ENCODE results near the gene CSRP2.

The CSRP2 gene

DNA sequence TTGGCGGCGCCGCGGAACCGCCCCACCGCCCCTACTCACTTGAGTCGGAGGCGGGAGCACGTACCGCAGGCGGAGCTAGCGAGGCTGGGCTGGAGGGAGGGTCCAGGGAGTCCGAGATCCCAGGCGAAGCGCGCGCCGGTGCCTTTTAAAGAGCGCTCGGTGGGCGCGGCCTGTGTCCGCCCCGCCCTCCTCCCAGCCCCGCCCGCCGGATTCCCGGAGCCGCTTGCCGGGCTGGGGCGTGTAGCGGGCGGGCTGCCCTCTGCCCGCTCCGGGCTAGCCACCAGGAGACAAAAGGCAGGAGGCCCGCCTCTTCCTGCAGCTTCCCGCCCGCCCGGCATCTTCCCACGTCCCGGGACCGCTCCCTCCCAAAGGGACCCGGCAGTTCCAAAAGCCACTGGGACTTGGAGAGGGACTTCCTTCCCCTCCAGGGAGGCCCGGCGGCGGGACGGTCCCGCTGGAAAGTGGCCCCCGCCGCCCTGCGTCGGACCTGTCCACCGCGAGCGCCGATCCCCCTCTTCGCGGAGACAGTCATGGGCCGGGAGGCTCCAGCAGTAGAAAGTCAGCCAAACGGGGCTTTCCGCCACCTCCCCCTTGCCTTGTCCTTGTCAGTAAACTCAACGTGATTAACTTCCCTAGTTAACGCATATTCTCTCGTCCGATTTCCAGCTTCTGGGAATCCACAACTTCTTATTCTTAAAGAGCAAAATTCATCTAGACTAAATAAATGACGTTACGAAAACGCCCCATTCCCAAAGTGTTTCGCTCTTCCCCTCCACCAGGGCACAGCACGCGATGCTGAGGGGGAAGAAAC is at the start of gene CSRP2:
Gene CSRP2 (minus strand): TSS at position 121 of the 811 bp plus-strand sequence. CDS start 12,759 bp downstream, outside the sequence.
- DNase-seq (ENCODE audit: low read depth in 2 of 2): peak; percentile 34 to 61

DNA sequence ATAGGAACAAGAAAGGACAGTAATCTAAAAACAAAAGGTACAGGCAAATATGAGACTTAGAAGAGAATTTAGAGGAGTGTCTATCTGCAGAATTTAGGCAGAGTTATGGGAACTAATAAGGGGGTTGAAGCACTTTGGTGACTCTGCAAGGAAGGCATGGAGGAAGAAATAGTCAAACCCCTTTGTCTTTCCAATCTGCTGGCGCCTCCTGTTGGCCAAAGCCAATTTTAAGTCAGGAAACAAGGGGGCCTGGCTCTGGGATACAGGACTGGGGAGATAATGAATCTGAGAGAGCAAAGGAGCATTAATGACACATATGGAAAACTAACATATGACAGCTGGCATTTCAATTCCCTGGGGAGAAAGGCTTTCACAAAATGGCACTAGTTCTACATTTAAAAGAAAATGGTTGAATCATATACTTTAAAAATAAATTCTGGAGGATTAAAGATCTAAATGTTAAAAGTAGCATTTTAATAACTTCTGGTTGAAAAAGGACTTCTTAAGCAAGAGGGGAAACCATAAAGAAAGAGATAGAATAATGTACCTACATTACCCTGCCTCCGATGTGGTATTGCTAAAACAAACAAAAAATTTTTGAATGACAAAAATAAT is 48.5 kb upstream of the CSRP2 start:
- peak; percentile 0 to 31 for DNase-seq (ENCODE audit: low read depth in 2 of 2)

DNA sequence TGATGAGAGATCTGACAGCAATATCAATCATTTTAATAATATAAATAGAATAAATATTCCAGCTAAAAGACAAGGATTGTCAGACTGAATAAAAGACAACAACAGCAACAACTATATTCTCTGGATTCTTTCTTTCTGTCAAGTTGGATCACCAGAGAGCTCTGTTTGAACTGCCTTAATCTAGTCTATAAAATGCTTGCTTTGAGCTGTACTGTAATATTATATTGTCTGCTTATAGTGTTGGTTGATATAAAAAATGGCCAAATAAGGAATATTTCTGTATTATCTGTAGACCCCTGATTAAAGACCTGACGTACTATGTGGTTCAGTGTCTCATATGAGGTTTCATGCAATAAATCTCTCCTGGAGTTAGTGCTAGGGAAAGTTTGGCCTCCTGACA is 46.3 kb upstream of the CSRP2 start:
- DNase-seq (ENCODE audit: low read depth in 2 of 2): no peak

GRCh38 chr12:76922866-76923265 is 44.0 kb upstream of the CSRP2 start:
- no peak for DNase-seq (ENCODE audit: low read depth in 2 of 2)

DNA sequence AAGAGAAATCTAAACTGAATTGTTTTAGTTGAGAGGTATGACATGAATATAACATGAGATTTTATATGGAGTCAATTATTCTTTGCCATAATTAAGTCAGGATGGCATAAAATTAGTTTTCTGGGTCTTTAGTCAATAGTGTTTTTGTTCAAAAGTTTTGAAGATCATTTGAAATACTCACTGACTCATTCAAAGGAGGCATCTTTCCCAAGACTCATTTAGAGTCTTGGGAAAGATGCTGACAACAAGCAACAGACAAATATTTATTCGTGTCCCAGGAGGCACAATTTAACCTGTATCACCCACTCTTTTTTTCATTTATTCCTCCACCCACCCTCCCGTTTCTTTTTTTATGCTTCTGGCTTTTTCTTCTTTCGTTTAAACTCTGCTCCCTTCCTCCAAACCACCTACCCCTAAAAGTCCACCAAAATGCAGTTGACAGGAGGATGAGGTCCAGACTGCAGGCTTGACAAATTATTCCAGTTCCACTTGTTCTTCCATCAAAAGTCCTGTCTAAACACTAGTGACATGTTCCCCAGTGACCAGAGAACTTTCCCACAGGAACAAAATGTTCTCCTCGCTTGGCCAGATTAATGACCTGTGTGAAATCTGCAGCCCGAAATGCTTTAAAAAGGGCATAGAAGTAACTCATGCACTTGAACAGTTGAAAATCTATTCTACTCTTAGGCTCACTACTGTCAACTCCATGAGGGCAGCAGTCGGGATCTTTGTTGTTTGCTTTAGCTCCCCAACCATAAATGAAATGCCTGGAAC is 43.3 kb upstream of the CSRP2 start:
- DNase-seq (ENCODE audit: low read depth in 2 of 2): no peak

- DNase-seq (ENCODE audit: low read depth in 2 of 2): no peak
Measured at GRCh38 chr12:76921100-76921471, 42.3 kb upstream of the CSRP2 start.

- no peak for DNase-seq (ENCODE audit: low read depth in 2 of 2)
Measured at GRCh38 chr12:76920172-76921099, 41.6 kb upstream of the CSRP2 start.

GRCh38 chr12:76919383-76920171 is 40.8 kb upstream of the CSRP2 start:
- DNase-seq (ENCODE audit: low read depth in 2 of 2): no peak

DNA sequence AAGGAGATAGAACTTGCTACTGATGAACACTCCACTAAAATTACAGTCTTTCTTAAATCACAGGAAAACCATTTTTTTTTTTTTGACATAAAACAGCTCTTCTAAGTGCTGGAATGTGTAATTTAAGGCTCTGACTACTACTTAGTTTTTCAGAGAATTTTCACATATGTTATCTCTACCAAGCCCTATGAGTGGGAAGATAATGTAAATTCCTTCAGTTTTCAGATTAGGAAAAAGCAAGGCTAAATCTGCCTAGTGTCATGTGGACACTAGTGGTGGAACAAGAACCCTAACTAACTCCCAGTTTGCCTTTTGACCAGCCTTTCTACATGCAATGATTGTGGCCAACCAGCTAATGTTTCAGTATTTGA is 37.3 kb upstream of the CSRP2 start:
- DNase-seq (ENCODE audit: low read depth in 2 of 2): no peak

GRCh38 chr12:76915361-76916169 is 36.7 kb upstream of the CSRP2 start:
- DNase-seq (ENCODE audit: low read depth in 2 of 2): no peak

GRCh38 chr12:76914102-76914859 is 35.5 kb upstream of the CSRP2 start:
- no peak for DNase-seq (ENCODE audit: low read depth in 2 of 2)

GRCh38 chr12:76909290-76909689 is 30.5 kb upstream of the CSRP2 start:
- DNase-seq (ENCODE audit: low read depth in 2 of 2): no peak

GRCh38 chr12:76908303-76909017 is 29.6 kb upstream of the CSRP2 start:
- DNase-seq (ENCODE audit: low read depth in 2 of 2): no peak

GRCh38 chr12:76901628-76902380 is 23.0 kb upstream of the CSRP2 start:
- no peak for DNase-seq (ENCODE audit: low read depth in 2 of 2)

DNA sequence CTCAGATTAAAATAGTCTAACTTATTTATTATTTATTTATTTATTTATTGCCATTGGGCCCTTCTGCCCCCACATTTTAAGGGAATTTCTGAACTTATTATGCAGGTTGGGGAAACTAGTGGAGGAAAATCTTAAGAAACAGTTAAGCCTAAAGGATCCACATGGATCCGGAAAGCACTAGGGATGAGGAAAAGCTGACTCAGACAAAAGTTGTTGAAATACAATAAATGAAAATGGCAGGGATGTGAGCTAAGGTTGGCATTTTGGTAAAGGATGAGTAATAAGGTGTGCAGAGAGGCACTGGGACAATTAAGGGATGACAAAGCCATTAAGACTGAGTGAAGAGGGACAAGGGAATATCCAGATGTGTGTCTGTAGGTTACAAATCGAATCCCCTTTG is 20.7 kb upstream of the CSRP2 start:
- no peak for DNase-seq (ENCODE audit: low read depth in 2 of 2)

- no peak for DNase-seq (ENCODE audit: low read depth in 2 of 2)
Measured at GRCh38 chr12:76898442-76898841, 19.6 kb upstream of the CSRP2 start.

GRCh38 chr12:76896274-76896673 is 17.5 kb upstream of the CSRP2 start:
- DNase-seq (ENCODE audit: low read depth in 2 of 2): no peak

DNA sequence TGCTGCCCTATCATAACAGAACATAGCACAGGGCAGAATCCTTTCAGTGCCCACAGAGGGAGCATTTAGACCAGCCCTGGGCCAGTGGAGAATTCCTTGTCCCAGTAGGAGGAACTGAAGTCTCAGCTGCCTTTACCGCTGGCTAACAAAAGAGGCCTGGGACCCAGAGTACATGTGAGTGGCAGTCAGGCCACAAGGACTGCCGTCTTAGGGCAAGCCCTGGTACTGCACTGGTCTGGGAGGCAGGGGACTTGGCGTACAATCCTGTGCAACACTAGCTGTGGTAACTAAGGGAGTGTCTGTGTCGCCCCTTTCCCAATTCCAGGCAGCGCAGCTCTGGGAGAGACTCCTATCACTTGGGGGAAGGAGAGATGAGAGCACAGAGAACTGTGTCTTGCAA is 17.0 kb upstream of the CSRP2 start:
- no peak for DNase-seq (ENCODE audit: low read depth in 2 of 2)
